ENCODE measurements around the gene PKP3. TPM values are rescaled to one million over a fixed set of nuclear protein-coding genes. Genes with fewer than 3 reads are reported as not detected.
"Not testable (repeated sequence)": the region's sequence is repeated elsewhere in the genome, so short reads cannot be mapped to it uniquely, and the experiment has no call there.

Gene PKP3
- polyA plus RNA-seq, 4 donors: 4.0 to 7.4 (median 5.2) TPM

DNA sequence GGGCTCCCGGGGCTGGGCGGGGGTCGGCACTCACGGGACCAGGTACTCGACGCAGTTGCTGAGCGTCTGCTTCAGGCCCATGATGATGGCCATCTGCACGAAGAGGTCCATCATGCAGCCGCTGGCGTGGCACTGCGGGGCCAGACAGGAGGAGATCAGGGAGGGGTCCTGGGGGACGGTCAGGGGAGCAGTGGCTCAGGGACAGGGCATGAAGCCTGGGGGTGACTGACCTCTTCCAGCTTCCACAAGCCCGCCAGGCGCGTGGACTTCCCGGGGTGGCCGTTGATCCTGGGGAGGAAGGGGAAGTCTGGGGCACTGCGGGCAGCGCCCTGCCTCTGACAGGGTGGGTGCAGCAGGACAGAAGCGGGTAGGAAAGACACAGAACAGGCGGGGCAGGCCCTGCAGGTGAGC lies 26.9 kb downstream of the PKP3 start:
- DNase-seq (ENCODE audit: low read depth in 4 of 4, low spot score in 3 of 4): no peak

DNA sequence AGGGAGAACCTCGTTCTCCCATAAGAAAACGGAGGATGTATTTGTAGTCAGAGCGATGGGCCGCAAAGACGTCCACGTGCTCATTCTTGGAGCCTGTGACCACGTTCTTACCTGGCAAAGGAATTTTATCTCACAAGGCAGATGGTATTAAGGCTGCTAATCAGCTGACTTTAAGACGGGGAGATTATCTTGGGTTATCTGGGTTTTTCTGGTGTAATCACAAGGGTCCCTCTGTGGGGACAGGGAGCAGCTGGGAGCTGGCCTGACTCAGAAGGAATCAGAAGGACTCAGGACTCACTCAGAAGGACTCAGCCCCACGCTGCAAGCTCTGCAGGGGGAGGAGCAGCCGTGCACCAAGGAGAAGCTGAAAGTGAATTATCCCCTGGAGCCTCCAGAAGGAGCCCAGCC lies 28.2 kb downstream of the PKP3 start:
- no peak for DNase-seq (ENCODE audit: low read depth in 4 of 4, low spot score in 3 of 4)

DNA sequence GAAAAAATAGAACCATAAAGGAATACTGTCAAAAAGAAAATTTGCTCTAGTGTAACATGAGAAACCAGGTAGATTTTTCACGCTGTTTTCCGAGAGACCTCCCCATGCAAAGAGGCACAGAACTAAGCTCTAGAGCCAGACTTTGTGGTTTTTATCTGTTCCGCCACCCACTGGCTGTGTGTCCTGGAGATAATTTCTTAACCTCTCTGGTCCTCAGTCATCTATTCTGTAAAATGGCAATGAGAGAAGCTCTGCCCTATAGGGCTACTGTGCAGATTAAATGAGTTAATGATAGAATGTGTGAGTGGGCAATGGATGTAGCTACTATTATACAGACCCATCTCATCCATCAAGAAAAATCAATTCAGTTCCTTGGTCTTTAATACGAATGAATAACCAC lies 30.2 kb downstream of the PKP3 start:
- DNase-seq (ENCODE audit: low read depth in 4 of 4, low spot score in 3 of 4): no peak

DNA sequence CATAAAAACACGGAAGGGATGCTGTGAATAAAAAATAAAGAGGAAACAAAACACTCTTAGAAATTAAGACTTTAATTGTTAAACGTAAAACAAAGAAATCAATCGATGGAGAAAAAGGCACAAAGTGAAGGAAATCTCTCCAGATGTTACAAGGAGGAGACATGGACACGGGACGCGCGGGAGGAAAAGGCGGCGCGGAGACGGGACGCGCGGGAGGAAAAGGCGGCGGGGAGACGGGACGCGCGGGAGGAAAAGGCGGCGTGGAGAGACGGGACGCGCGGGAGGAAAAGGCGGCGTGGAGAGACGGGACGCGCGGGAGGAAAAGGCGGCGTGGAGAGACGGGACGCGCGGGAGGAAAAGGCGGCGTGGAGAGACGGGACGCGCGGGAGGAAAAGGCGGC lies 30.8 kb downstream of the PKP3 start:
- not testable (repeated sequence) for DNase-seq (ENCODE audit: low read depth in 4 of 4, low spot score in 3 of 4)

DNA sequence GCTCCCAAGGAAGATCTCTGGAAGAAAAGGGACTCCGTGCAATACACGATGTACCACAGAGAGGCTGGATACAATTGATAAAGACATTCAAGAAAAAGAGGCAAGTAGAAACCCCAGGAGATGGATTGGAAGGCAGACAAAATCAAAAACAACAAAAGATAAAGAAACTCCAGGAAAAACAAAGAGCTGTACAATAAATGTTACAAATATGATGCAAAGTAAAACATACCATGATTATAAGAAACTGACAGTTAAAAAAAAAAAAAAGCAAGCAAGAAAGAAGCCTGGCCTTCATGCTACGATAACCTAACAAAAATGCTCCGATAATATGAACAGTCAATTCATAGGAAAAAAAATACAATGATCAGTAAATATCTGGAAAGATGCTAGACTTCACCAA lies 31.3 kb downstream of the PKP3 start:
- DNase-seq (ENCODE audit: low read depth in 4 of 4, low spot score in 3 of 4): no peak

DNA sequence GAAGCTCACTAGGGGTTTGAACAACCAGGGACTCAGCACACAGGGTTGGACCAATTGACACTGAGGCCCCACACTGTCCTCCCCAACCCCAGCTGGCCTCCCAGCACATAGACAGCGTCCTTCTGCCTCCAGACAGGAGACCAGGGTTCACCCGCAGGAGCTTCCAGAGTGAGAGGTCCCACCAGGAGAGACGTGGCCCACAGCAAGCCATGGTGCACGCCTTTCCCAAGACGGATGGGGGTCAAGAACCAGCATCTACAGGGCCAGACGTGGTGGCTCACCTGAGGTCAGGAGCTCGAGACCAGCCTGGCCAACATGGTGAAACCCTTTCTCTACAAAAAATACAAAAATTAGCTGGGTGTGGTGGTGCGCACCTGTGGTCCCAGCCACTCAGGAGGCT lies 32.8 kb downstream of the PKP3 start:
- DNase-seq (ENCODE audit: low read depth in 4 of 4, low spot score in 3 of 4): no peak

DNA sequence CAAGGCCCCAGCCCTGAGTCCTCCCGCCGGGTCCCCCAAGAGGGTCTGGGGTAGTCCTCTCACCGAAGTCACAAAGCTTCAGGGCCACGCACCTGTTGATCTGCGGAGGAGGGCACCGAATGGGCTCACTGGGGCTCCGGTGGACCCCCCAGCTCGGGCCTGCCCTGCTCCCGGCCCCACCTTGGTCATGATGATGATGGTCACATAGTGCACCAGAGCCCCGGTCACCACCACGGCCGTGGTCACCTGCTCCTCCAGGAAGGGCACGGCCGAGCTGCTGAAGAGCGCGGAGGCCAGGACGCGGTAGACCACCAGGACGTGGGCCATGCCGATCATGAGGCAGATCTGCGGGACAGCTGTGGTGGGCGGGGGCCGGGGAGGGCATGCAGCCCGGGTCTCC lies 34.3 kb downstream of the PKP3 start:
- no peak for DNase-seq (ENCODE audit: low read depth in 4 of 4, low spot score in 3 of 4)

DNA sequence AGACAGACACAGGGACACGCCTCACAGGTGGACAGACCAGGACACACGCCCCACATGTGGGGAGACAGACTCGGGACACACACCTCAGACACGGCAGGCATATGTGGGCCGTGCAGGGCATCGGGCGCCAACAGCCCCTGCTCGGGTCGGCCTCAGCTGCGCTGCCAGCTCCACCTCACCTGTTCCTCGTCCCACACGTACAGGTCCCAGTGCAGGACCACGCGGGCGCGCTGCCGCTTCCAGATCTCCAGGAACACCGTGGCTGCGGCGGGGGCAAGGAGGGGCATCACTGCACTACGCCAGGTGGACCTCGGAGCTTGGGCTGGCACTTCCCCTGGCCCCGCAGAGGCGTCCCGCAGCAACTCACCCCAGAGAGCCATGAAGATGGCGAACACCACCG lies 35.4 kb downstream of the PKP3 start:
- DNase-seq (ENCODE audit: low read depth in 4 of 4, low spot score in 3 of 4): no peak

DNA sequence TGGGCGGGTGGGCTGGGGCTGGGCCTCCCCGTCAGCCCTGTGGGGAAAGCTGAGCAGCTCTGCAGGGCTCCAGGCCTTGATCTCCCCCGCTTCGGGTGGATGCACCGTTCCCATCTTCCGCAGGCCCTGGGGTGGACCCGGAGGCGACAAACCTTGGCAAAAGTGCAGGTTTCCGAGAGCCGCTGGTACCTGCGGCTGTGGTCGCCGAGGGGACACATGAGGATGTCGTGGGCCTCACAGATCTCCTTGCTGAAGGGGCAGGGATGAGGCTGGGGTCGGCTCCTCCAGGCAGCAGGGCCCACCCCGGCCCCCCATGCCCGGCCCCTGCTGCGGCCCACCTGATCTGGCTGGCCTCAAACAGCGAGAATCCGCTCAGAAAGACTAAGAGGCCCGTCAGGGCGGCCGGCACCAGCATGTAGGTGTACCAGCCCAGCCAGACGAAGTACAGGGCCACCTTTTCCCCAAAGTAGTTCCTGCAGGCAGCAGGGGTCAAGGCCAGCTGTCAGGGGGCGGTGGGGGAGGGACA lies 36.0 kb downstream of the PKP3 start:
- no peak for DNase-seq (ENCODE audit: low read depth in 4 of 4, low spot score in 3 of 4)

DNA sequence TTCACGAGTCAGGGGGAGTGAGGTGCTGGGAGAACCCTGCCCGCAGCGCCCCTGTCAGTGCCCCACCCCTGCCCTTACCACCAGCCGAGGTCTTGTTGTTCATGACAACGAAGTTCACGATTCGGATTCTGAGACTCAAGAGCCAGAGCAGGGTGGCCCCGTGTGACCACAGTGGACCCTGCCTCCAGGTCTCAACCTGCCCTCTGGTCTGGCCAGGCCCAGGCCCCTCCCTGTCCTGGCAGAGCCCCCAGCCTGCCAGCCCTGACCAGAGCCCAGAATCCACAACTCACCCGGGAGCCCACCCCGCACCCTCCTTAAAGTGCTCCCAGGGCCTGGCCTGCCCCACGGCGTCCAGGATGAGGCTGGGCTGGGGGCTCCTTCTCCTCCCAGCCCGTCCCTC lies 37.9 kb downstream of the PKP3 start:
- DNase-seq (ENCODE audit: low read depth in 4 of 4, low spot score in 3 of 4): no peak

DNA sequence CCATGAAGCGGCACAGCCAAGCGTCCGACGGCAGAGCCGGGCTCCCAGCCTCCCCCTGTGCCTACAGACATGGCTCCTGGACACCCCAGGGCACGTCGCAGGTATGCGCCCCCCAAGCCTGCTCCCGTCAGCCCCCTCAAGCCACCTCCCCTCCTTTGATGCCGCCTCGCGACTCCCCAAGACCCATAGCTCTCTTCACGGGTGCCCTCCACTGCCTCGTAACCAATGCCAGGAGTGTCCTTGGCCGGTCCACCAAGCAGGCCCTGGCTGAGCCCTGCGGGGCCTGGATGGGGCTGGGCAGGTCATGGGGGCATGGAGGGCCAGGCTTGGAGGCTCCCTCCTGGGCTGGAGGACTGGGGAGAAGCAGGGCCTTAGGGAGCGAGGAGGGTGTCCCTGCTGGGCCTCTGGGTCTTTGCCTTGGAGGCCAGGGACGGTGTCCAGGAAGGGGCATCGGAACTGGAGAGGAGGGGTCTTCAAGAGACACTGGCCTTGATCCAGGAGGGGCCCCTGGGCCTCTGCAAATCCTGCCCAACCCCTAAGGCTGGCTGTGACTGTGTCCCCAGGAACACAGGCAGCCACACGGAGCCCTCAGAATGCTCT lies 38.6 kb downstream of the PKP3 start:
- no peak for DNase-seq (ENCODE audit: low read depth in 4 of 4, low spot score in 3 of 4)

DNA sequence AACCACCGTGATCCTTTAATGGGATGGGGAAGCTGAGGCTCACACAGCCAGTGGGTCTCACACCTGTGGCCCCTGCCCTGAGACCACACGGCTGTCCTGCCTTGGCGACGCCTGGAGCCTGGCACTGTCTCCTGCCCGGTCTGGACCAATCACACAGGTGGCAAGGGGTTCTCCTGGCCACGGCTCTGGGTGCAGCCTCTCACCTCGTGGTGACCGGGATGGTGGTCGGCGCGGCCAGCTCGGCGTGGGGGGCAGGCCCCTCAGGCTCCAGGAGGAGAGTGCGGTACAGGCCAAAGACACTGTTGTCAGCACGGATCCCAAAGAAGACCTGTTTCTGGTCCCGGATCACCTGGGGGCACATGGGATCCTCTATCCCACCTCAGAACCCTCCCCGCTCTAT lies 39.1 kb downstream of the PKP3 start:
- no peak for DNase-seq (ENCODE audit: low read depth in 4 of 4, low spot score in 3 of 4)

DNA sequence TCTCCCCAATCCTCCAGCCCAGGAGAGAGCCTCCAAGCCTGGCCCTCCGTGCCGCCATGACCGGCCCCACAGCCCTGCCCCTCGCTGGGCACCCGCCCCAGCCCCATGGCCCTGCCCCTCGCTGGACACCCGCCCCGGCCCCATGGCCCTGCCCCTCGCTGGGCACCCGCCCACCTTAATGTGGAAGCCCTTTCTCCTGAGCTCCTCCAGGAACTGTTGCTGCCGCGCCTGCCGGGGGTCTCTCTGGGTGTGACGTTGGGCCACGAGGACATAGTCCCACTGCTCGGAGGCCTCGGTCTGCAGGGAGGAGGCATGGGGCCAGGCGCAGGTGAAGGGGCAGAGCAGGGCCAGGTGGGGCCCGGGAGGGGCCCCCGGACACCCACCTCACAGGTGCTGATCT lies 39.6 kb downstream of the PKP3 start:
- DNase-seq (ENCODE audit: low read depth in 4 of 4, low spot score in 3 of 4): no peak

DNA sequence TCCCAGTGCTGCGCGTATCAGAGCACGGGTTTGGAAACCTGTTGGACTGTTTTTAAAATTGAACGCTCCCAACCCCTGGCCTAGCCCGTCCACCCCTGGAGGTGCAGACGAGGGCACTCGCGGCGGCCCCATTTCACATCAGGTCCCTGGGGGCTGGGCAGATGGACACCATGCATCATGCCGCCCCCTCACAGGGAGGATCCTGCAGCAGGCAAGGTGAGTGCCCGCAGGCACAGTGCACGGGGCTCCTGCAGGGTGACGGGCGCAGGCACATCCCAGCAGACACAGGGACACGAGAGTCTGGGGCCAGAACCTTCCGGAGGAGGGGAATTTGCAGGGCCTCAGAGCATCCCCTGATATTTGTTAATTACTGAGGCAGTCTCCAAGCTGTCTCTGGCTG lies 40.5 kb downstream of the PKP3 start:
- DNase-seq (ENCODE audit: low read depth in 4 of 4, low spot score in 3 of 4): no peak

DNA sequence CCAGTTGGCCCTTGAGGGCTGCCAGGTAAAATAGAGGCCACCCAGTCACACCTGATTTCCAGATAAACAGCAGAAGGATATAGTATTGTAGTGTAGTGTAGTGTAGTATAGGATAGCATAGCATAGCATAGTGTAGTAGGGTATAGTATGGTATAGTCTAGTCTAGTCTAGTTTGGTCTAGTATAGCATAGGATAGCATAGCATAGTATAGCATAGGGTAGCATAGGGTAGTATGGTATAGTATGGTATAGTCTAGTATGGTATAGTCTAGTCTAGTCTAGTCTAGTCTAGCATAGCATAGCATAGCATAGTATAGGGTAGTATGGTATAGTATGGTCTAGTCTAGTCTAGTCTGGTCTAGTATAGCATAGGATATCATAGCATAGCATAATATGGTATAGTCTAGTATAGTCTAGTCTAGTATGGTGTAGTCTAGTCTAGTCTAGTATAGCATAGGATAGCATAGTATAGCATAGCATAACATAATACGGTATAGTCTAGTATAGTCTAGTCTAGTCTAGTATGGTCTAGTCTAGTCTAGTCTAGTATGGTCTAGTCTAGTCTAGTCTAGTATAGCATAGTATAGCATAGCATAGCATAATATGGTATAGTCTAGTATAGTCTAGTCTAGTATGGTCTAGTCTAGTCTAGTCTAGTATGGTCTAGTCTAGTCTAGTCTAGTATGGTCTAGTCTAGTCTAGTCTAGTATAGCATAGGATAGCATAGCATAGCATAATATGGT lies 41.2 kb downstream of the PKP3 start:
- DNase-seq (ENCODE audit: low read depth in 4 of 4, low spot score in 3 of 4): not testable (repeated sequence)

DNA sequence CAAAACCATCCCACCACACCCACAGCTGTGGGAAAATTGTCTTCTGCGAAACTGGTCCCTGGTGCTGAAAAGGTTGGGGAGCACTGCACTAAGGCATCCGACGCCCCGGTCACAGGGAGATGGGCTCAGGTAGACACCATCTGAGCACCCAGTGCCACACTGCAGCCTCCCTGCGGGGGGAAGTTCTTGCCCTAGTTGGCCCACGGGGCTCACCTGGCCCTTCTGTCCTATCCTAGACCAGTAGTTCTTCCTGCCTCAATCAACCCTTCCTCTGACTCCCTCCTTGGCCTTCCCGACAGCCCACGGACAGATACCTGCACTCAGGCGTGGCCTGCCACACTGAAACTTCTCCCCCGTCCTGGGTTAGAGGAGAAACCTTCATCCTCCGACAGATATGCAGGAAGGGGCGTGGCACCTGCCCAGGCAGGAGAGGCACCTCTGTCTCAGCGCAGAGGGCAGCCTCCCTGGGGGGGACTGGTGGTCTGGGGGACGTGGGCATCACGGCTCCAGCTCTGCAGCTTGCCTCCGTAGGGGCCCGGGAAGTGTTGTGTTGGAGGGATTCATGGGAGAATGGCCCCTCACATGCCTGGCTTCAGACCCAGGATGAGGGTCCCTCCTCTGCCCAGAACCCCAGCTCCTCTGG lies 43.3 kb downstream of the PKP3 start:
- no peak for DNase-seq (ENCODE audit: low read depth in 4 of 4, low spot score in 3 of 4)

DNA sequence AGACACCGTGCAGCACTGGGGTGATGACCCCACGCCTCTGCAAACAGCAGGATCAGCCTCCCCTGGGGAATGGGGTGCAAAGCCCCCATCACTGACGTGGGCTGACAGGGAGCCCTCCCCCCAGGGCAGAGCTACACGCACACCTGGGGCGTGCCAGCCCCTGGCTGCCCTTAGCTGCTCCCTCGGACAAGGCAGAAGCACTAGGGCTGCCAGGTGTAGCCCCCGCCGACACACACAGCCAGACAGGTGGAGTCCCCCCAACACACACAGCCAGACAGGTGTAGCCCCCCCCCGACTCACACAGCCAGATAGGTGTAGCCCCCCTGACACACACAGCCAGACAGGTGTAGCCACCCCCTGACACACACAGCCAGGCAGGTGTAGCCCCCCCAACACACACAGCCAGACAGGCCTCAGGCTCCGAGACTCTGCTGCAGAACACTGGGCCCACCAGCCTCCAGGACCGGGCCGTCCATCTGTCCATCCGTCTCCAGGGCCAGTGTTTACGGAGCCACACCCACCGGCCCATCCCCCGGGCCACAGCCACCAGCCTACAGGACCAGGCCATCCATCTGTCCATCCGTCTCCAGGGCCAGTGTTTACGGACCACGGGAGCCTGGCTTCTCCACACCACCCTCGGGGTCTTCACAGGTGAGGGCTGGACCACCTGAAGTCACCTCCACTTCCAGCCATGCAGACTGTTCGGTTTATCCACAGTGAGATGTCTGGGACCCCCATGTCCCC lies 44.3 kb downstream of the PKP3 start:
- DNase-seq (ENCODE audit: low read depth in 4 of 4, low spot score in 3 of 4): no peak

DNA sequence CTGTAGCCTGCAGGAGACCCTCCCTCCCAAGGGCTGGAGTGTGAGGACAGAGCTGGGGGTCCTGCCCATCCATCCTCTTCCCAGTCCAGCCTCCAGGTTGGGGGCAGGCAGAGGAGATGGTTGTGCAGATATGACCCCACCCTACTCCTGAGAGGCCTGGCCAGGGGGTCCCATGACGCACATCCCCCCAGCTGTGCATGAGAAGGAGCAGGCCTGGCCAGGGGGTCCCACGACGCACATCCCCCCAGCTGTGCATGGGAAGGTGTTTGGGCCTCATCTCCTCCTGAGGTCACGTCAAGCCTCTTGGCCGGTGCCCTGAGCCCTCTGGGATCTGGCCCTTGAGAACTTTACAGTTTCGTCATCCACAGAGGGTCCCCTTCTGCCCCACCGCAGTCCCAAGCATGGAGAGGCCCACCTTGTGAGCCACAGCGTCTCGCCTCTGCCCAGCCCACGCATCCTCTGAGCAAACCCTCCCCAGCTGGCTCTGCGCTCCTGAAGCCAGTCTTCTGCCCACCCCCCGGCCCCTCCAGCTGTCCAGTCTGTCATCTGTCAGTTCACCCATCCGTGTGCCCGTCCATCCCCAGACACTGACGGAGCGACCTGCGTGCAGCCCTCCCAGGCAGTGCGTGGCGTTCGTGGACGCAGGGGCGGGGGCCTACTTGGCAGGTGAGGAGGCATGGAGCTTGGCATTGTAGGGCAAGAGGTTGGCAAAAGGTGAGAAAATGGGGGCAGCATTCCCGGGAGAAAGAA lies 45.5 kb downstream of the PKP3 start:
- DNase-seq (ENCODE audit: low read depth in 4 of 4, low spot score in 3 of 4): no peak

DNA sequence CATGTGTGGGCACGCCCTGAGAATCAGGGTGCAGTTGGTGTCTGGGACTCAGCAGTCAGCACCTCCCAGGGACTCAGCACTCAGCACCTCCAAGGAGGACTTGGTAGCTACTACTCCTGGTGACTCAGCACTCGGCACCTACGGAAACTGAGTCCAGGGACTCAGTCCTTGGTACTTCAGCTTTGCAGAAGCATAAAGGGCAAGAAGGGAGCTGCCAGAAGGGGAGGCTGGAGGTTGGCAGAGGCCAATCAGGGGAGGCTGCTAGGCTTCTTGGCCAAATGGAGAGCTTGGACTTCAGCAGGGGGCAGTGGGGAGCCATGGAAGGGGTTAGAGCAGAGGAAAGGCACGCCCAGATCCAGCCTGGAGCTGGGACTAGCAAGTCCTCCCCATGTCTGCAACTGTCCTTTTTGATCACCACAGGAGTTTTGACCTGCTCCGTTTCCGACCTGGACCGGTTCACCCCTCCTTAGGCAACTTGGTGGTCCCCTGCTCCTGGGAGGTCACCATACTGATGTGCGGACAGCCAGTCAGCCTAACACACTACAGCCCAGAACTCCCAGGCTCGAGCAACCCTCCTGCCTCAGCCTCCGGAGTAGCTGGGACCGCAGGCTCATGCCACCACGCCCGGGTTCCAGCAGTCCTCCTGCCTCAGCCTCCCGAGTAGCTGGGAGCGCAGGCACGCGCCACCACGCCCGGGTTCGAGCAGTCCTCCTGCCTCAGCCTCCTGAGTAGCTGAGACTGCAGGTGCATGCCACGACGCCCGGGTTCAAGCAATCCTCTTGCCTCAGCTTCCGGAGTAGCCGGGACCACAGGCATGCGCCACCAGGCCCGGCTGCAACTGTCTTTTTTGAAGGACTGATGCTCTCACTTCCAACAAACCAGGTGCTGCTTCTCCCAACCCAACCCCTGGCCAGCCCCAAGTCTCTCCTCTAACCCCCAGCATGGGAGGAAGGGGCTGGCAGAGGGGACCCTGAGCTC lies 46.3 kb downstream of the PKP3 start:
- no peak for DNase-seq (ENCODE audit: low read depth in 4 of 4, low spot score in 3 of 4)
